ENCODE results near the gene RAD51B.

GRCh38 chr14:68661226-68662225 is 841.9 kb downstream of the RAD51B start:
- TF ChIP-seq CTCF (IDR thresholded peaks at IDR 0.05; ENCODE audit: insufficient read depth, low read length): no peak
- TF ChIP-seq POLR2AphosphoS5 (IDR thresholded peaks at IDR 0.05; ENCODE audit: low read depth): no peak
- no peak for TF ChIP-seq GABPA (IDR thresholded peaks at IDR 0.05; ENCODE audit: low read depth)
- no peak for TF ChIP-seq REST (IDR thresholded peaks at IDR 0.05; ENCODE audit: insufficient replicate concordance, low read depth)

Measured in HL-60 (cell line).